ENCODE results near the gene MAP2K6. TPM values are rescaled to one million over a fixed set of nuclear protein-coding genes. Genes with fewer than 3 reads are reported as not detected.

The MAP2K6 gene
- total and polyA plus RNA-seq, 2 of the 8 experiments (the other 6 are each of a cell fraction or from before 2014, with no cell fraction given) = 11.0 to 44.1 TPM

- no peak overlapping the region for H2AK5ac ChIP-seq (ENCODE audit: low read depth, low read length)
- no peak overlapping the region for H3K23ac ChIP-seq (ENCODE audit: insufficient read length)
- no peaks in the 10 kb centered on the region for H3K79me2 ChIP-seq (ENCODE audit: control insufficient read depth in 1 of 2, insufficient read depth in 2 of 2, low read length in 2 of 2)
- no peak overlapping the region for H3K14ac ChIP-seq (ENCODE audit: insufficient read length)
- no peak for DNase-seq (ENCODE audit: low read depth in 1 of 2, low spot score in 2 of 2)
- H3K18ac ChIP-seq (ENCODE audit: extremely low read depth, low read length) = no peak overlapping the region
- H3K9me3 ChIP-seq (ENCODE audit: insufficient read depth in 2 of 2, low read depth in 1 of 2, low read length in 1 of 2) = no peaks in the 10 kb centered on the region
- ChIA-PET POLR2A (ENCODE audit: partially characterized antibody) (interaction anchor here (0.6 to 1.6 kb wide), 3 partner anchors 8 to 32 kb away, joined by 3 to 4 read pairs (median 3); partner anchors contain the start of gene MAP2K6), CTCF (ENCODE audit: partially characterized antibody) (interaction anchor here (0.6 to 4.0 kb wide), 3 partner anchors 9 to 63 kb away, joined by 3 to 29 read pairs (median 3); no protein-coding TSS in a partner anchor)
- no peak overlapping the region for H2BK5ac ChIP-seq (ENCODE audit: low read depth, low read length)
- WGBS, 2 experiments (ENCODE audit: extremely low coverage in 1 of 2, insufficient coverage in 1 of 2, insufficient read length in 1 of 2, insufficient replicate concordance in 2 of 2, low coverage in 1 of 2, low lambda C conversion rate in 2 of 2, missing lambda C conversion rate in 1 of 2) = 90% methylated on average over 5 of the region's 5 CpGs; no CpG with 5 or more reads in 1 of the 2 experiments
- H3K4me2 ChIP-seq (ENCODE audit: insufficient read depth in 1 of 2, low read depth in 2 of 2, low read length in 2 of 2) = no peak overlapping the region
- H3K23me2 ChIP-seq (ENCODE audit: low read depth, low read length) = no peaks in the 10 kb centered on the region
- no peak overlapping the region for H3K56ac ChIP-seq (replicated peaks; ENCODE audit: insufficient read length, low read depth, low read length)
- H2BK120ac ChIP-seq (replicated peaks; ENCODE audit: low read depth, low read length) = no peak overlapping the region
- TF ChIP-seq HDAC6 (IDR thresholded peaks at IDR 0.05; ENCODE audit: low read depth, low read length) (no peak), RXRA (IDR thresholded peaks at IDR 0.05; ENCODE audit: insufficient read depth, low read depth, low read length) (no peak), TAF1 (IDR thresholded peaks at IDR 0.05; ENCODE audit: low read depth, low read length) (no peak), TCF12 (IDR thresholded peaks at IDR 0.05; ENCODE audit: low read depth, low read length) (no peak), SIRT6 (IDR thresholded peaks at IDR 0.05; ENCODE audit: low read length) (no peak), KDM1A (IDR thresholded peaks at IDR 0.05; ENCODE audit: borderline replicate concordance, low read length) (no peak), POU5F1 (IDR thresholded peaks at IDR 0.05; ENCODE audit: low read depth, low read length) (no peak), CHD1 (IDR thresholded peaks at IDR 0.05; ENCODE audit: low read depth, low read length) (no peak), SRF (IDR thresholded peaks at IDR 0.05; ENCODE audit: low read depth, low read length) (no peak)
- H4K5ac ChIP-seq (ENCODE audit: insufficient read length, low read depth, low read length) = no peak overlapping the region
- H2BK12ac ChIP-seq (ENCODE audit: low read depth, low read length) = no peak overlapping the region
- no peak overlapping the region for H3K4ac ChIP-seq (replicated peaks; ENCODE audit: insufficient read length, low read depth, low read length)
- H4K8ac ChIP-seq (ENCODE audit: extremely low read depth, insufficient read depth, low read length) = no peak overlapping the region
- H2AFZ ChIP-seq (ENCODE audit: low read length) = no peak overlapping the region
- no peak overlapping the region for H2BK20ac ChIP-seq (ENCODE audit: low read length)
- H3K27me3 ChIP-seq (replicated peaks in 1 of 4; ENCODE audit: control insufficient read depth in 3 of 4, extremely low read depth in 1 of 4, insufficient read depth in 3 of 4, low read length in 3 of 4) = no peaks in the 10 kb centered on the region
- FAIRE-seq = no peak
- no peak overlapping the region for H2BK15ac ChIP-seq (ENCODE audit: low read length)
- no peaks in the 10 kb centered on the region for H3K36me3 ChIP-seq (ENCODE audit: control insufficient read depth in 2 of 4, insufficient read depth in 4 of 4, low read length in 3 of 4)
- no peaks in the 10 kb centered on the region for H4K20me1 ChIP-seq (replicated peaks in 1 of 2; ENCODE audit: control insufficient read depth in 1 of 2, insufficient read depth in 2 of 2, low read length in 2 of 2)
- H4K91ac ChIP-seq (replicated peaks; ENCODE audit: insufficient read length, low read length) = no peak overlapping the region
- H3K9ac ChIP-seq (replicated peaks in 1 of 4; ENCODE audit: extremely low read depth in 1 of 4, low read depth in 3 of 4, low read length in 3 of 4) = no peak overlapping the region
- H3K79me1 ChIP-seq (ENCODE audit: low read depth, low read length) = no peaks in the 10 kb centered on the region
- H3K4me1 ChIP-seq (replicated peaks in 1 of 4; ENCODE audit: control insufficient read depth in 3 of 4, insufficient read depth in 4 of 4, low read length in 3 of 4) = no peaks in the 10 kb centered on the region
- no peak overlapping the region for H3K4me3 ChIP-seq (ENCODE audit: extremely low read depth in 1 of 4, insufficient read depth in 2 of 4, low read depth in 3 of 4, low read length in 4 of 4)
- no peak overlapping the region for H3K27ac ChIP-seq (ENCODE audit: low read depth, low read length)
Measured at GRCh38 chr17:69404399-69404798, 10.1 kb upstream of the MAP2K6 start.

All from H1 (cell line).